SW 1271 (cell line): ENCODE results near the gene CEPT1.

Source experiments
- DNase-seq, 2 experiments: peaks; one replicate each; lab custom pipeline; 2025; lab: John Stamatoyannopoulos, UW

CEPT1 gene

DNA sequence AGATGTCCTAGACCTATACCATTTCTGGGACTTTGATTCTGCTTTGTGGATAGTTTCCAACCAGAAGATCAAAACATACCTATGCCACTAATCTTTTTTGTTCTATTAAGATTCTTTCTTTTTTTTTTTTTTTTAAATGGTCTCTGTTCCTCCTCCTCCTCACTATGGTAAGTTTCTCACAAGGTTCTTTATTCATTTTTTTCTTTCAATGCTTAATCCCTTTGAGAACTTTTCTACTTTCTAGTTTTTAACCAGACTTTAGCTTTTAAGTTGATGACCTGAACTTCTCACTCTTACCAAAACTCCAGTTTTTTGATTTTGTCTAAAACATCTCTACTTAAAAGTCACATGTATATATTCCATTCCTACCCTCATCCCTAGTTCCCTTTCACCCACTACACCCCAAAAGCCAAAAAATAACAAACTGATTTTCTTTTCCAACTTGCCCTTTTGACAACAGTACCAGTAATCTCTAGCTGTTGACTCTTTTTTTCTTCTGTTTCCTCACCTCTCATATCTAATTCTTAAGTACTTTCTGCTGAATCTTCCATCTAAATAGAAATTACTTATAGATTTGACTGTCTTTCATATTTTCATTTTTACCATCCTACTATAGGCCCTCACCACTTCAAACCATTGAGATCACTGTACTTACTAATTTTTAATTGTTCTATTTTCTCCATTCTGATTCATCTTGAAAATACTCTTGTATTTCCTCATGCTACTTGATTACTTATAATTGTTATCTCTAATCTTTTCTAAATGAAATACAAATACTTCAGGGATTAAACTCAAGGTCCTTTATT, 6.1 kb downstream of the CEPT1 start:
- no peak for DNase-seq

- DNase-seq, result no peak
These were observed 7.9 kb downstream of the CEPT1 start for GRCh38 chr1:111147948-111148347.

DNA sequence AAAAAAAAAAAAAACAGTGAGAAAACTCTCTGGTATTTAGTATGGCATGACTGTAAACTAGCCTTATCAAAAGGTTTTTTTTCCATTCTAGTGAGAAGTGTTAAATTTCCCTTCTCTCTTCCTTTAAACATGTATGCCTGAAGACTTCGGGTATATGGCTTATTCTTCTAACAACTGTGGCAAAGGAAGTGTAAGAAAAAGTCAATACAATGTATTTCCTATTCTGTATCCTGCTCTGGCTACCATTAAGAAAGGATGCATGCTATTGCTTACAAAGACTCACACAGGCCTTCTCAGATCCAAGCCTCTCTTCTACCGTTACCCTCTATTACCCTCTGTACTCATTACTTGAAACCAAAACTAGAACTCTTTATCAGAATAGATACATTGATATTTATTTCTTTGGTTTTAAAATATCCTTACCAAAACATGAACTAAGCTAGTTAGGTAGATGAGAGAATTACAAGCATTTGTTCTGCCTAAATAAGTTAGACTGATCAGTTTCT, 8.4 kb downstream of the CEPT1 start:
- no peak for DNase-seq

DNA sequence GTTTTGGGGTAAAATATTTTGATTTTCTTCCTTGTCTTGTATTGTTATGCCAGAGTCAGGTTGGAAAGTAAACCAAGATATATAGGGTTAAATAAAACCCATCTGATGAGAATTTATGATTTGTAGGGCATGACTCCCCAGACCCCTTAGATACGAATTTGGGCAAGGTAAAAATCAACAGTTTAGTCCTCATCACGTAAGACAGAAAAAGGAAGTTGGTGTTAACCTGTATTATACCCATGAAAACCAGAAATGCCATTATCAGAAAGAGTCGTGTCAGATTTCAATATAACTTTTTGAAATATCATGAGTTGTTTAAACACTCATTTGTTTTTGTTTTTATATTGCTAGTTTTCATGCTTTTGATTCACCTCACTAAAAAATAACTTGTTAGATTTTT, 11.8 kb downstream of the CEPT1 start:
- DNase-seq, result no peak

GRCh38 chr1:111154021-111154999, 14.3 kb downstream of the CEPT1 start:
- no peak for DNase-seq

DNA sequence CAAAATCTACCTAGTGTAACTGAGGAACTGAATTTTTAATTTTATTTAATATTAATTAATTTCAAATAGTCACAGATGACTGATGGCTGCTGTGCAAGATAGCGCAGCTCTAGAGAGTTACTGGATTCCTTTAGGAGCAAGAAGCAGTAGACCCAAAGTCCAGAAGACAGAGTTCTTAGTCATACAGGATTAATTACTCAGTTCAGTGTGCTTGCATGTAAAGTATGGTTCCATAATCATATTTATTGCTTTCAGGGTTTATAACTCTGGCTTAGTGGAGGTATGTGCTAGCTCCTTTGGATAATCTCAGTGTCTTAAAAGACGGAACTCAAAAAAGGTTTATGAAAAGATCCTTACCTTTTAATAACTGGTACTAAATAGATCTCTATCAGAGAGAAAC, 17.4 kb downstream of the CEPT1 start:
- DNase-seq, result no peak

DNA sequence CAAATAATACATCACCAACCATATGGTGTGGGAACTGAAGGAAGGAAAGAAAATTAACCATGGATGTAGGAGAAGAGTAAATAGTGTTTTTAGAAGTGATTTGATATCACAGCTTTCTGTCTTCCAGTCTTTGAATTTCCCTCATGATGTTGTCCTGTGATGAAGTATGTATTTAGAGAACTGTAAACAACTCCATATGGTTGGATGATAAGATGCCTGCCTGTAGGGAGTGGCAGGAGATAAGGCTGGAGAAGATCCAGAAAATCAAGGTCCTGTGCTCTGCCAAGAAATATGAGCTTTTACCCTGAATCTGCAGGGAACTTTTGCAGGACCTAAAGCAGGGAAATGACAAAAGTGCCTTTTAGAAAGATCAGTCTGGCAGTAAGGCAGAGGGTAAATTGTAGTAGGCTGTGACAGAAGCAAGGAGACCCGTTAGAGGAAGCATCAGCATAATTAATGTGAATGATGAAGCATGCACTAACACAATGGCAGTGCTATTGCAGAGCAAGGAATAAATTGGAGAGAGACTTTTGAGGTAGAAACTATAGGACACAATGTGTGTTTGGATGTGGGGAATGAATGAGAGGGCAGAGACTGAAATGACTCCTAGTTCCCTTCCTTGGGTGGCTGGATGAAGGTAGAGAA, 21.9 kb downstream of the CEPT1 start:
- DNase-seq, result no peak

DNA sequence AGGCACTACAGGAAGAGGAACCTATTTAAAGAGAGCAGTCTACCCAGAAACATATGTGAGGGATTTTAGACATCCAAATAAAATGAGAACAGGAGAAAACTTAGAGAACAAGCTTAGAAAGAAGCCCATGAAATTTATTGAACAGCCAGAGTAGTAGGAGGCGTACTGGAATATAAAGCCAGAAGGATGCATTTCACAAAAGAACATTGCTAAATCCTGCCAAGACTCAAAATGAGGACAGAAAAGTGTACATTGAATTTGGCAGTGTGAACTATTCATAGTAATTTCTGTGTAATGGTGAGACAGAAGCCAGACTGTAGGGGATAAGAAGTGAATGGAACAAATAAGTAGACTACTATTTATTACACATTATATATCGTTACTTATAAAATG, 22.5 kb downstream of the CEPT1 start:
- DNase-seq, result no peak

DNA sequence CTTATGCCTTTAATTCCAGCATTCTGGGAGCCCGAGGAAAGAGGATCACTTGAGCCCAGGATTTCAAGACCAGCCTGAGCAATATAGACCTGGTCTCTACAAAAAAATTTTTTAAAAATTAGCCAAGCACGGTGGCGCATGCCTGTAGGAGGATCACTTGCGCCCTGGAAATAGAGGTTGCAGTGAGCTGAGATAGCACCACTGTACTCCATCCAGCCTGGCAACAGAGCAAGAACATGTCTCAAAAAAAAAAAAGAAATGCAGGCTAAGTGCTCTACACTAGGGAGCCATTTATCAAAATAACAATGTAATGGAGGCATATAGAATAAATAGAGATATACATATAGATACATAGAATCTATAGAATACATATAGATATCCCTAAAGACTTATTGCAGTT, 23.3 kb downstream of the CEPT1 start:
- DNase-seq, result no peak

DNA sequence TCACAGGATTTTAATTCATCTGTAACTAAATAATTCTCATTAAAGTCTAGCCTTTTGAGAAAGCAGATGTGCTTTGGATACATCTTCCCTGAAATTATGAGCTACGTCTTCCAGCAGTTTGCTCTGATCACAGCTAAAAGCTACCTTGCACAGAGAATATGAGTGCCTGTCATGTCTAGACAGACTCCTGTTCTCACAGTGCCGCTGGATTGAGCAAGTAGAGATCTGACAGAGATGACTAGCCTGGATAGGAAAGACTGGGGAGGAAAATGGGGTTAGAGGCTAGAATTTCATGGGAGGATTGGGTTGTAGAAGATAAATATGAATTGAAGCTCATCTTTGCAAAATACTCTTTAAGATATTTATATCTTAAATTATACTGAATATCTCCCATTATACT, 24.1 kb downstream of the CEPT1 start:
- no peak for DNase-seq

DNA sequence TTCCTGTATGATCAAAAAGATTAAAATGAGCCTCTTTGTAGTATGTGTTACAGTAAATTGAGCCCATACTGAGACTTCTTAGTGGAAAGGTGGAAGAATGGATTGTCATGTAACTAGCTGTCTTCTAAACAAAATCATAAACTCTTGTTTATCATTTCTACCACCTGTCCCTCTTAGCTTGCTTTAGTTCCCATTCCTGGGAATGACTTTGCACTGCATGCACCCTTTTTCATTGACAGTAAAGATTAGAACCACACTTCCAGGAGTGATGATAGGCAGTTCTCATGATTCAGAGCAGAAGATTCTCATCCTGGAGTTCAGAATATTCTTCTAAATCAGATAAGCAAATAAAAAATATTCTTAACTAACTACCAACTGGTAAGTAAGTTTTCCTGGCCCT, 32.4 kb downstream of the CEPT1 start:
- DNase-seq, result no peak

GRCh38 chr1:111174070-111174469, 34.0 kb downstream of the CEPT1 start:
- DNase-seq, result no peak

DNA sequence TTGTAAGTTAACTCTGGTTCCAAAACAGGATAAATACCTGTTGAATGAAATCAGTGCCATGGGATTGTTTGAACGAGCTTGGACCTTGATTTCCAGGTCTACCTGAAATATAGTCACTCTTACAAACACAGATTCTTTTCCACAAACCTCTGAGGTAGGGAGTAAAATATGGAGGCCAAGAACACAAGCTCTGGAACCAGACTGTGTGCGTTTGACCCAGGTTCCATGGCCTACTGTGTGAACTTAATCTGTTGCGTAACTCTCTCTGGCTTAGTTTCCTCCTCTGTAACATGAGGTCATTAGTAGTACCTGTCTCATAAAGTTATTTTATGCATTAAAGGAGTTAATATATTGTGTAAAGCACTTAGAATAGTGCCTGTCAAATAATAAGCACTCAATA, 35.3 kb downstream of the CEPT1 start:
- DNase-seq, result no peak

DNA sequence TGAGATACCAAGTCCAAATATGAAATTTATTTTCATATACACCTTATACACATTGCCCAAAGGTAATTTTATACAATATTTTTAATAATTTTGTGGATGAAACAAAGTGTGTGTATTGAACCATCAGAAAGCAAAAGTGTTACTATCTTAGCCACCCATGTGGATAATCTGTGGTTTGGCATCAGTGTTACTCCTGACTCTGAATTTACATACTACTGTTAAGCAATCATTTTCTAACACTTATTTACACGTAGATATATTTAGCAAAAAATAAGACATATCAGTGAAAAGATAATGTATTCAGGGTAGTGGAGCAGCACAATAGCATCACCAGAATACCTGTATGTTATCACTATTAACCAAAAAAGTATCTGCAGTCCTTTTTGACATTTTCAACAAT, 36.7 kb downstream of the CEPT1 start:
- DNase-seq, result no peak

DNA sequence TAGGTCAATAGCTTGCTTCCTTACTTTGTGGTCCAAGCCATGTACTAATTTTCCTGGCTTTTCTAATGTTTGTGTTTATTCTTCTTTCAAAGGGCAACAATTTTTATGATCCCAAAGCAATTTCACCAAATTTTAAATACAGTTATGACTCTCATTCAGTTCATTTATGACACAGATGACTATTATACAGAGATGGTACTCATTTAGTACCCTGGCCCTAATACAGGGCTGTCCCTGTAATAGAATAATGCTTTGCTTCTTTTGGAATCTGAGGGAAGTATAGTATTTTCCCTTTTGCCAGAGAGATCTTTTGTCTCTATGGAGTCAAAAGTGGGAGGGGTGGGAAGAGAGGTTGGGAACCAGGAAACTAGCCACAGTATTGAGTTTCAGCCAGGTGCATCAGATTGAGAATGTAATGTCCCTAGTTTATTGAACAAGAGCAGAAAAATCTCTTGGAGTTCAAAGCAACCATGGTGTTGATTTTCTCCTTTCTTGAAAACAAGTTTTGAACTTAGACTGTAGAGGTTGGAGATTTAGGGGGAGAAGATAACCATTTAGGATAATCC, 40.0 kb downstream of the CEPT1 start:
- DNase-seq, result no peak

- no peak for DNase-seq
These were observed 42.0 kb downstream of the CEPT1 start for GRCh38 chr1:111182052-111182451.

DNA sequence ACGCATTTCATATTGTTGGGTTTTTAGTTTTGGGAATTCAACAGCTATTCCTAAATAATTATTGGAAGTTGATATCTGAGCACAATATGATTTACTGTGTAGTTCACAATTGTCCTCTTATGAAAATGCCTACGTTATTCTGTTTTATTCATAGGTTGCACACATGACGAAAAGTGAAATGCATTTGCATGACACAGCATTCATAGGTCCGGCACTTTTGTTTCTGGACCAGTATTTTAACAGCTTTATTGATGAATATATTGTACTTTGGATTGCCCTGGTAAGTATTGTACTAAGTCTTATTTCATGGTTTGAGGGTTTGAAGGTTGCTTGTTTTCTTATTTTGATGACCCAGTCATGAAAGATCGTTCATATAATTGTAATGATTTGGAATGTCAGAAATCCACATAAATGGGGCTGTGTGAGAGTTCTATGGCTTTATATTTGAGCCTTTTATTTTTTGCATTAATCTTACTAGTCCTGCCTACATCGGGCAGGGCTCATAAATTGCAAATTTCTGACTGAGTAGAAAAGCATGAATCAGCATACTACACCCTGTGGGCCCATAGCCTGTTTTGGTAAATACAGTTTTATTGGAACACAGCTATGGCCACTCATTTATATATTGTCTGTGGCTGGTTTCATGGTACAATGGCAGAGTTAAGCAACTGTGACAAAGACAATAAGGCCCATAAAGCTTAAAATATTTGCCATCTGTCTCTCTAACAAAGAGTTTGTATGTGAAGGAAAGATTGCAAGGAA, 43.5 kb downstream of the CEPT1 start:
- no peak for DNase-seq

DNA sequence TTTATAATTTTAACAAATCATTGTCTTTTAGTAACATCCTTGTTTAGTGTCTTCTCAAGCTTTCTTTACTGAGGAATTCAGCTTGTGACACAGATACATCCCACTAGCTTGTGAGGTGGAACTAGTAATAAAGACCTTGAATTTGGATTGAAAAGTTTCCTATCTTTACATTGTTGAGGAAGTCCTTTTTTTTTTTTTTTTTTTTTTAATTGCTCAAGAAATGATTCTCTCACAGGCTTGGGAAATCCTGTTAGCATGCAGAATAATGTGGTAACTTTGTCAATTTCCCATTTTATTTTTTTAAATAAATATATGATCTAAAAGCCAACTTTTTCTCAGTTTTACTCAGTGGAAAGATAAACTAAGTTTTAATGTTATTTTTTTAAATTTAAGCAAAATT, 44.6 kb downstream of the CEPT1 start:
- no peak for DNase-seq

GRCh38 chr1:111190931-111191451, 51.0 kb downstream of the CEPT1 start:
- DNase-seq, result no peak

DNA sequence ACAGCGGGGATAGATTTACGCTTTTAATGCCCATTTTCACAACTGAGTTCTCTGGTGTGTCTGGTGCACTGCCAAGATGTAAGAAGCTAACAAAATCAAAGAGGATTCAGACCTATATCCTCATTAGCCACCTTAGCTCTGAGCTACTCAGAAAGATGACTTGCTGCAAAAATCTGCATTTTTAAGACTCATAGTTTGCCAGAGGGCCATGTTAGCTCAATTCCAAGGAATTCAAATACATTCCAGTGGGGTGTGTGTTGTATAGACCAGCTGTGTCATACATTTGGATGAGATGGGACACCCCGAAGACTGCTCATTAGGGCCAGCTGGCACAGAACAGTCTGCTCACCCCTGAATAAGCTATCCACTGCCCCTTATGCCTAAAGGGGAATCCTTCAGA, 51.5 kb downstream of the CEPT1 start:
- DNase-seq, result no peak

DNA sequence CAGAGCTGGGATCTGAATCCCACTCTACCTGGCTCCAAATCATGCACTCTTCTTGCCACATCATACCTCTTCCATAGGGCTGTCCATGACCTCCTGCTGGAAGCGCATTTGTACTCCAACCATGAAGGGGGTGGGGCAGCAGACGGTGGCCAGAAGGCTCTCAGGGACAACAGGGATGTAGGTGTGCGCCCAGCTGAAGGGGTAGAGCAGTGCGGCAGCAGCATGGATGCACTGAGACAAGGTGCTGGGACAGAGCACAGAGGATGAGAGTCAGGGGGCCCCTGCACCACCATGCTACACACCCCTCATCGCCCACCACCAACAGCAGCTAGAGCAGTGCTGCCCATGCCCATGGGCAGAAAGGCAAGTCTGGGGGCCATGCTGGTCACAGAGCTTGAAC, 52.1 kb downstream of the CEPT1 start:
- DNase-seq, result no peak
